Measurements from ENCODE around the gene PTBP3.
"Not testable (repeated sequence)": the region's sequence is repeated elsewhere in the genome, so short reads cannot be mapped to it uniquely, and the experiment has no call there.

PTBP3 gene

DNA sequence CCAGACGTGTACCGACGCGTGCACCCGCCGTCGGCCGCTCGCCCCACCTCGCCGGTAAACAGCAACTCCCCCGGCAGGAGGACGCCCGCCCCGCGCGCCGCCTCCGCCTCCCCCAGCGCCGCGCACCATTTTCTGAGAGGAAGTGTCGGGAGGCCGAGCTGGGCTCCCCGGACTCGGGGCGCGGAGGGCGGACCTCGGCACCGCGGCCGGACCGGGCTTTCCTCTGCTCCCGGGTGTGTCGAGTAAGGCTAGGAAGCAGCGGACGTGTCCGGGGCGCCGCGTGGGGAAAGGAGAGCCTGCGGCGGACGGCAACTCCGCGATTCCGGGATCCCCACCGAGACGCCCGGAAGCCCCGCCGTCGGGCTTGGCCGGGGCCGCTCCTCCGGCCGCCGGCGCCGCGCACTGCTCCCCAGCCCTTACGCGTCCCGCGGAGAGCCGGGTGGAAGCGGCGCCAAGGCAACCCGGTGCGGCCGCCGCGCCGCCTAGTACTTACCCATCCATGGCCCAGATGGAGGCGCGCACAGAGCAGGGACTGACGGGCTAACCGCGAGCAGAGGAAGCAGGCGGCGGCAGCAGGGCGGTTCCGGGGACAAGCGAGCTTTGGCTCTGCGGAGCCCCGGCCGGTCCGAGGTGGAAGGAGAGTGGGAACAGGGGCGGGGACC lies at the start of gene PTBP3:
TSS of gene PTBP3 (minus strand) at position 643 of the 662 bp plus-strand sequence. CDS start 35,754 bp downstream, outside the sequence.
- DNase-seq = peak; percentile 68 to 85

DNA sequence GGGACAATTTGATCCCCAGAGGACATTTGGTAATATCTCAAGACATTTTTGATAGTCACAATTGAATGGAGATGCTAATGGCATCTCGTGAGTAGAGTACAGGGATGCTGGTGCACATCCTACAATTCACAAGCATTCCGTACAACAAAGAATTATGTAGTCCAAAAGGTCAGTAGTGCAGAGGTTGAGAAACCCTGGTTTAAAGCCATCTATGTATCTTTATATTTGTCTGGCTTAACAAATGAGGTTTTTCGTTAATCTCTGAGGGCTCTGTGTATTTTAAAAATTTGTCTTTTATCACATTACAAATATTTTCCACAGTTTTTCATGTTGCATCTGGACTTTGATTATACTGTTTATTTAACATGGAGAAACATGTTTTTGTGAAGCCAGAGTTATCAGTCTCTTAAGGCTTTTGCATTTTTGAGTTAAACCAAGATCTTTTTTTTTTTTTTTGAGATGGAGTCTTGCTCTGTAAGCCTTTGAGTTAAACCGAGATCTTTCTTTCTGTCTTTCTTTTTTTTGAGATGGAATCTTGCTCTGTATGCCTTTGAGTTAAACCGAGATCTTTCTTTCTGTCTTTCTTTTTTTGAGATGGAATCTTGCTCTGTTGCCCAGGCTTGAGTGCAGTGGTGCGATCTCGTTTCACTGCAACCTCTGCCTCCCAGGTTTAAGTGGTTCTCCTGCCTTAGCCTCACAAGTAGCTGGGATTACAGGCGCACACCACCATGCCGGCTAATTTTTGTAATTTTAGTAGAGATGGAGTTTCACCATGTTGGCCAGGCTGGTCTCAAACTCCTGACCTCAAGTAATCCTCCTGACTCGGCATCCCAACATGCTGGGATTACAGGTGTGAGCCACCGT lies 49.3 kb upstream of the PTBP3 start:
- no peak for DNase-seq

GRCh38 chr9:112382066-112382465 lies 48.6 kb upstream of the PTBP3 start:
- DNase-seq = no peak

DNA sequence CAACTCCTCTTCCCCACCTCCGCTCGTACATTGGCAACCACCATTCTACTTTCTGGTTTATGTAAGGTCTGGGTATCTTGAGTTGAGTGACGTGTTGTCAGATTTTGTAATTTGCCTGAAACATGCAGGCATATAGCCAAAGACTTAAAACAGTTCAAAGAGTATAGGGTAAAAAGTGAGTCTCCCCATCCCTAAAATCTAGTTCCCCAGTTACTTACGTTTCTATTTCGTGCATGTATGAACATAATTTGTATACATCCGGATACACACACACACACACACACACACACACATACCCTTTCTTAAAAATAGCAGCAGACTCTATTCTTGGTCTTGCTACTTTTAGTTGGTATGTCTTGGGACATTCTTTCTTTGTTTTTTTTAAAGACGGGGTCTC lies 47.4 kb upstream of the PTBP3 start:
- no peak for DNase-seq

DNA sequence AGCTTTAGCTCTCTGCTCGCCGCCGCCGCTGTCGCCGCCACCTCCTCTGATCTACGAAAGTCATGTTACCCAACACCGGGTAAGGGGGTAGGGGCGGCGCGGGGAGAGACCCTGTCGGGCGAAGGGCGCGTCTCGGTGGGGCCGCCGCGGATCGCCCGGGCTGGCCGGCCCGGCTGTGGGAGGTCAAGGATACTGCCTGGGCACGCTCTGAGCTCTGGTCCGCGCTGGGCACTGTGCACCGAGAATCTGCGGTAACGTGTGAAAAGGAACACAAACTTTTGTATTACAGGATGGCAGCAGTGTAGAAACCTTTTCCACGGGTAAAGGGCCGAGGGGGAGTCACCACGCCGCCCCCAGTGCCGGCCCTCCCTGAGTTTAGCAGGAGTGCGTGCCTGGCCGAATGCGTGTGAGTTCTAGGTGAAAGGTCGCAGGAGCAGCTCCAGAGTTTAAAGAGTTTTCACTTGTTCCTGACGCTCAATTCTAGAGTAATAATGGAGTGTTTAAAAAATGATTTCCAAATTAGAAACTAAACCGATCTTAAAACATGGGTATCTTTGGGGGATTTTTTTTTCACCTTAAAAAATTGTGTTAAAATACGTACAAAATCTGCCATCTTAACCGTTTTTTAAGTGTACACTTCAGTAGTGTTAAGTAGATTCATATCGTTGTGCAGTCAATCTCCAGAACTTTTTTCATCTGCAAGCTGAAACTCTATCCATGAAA lies 46.8 kb upstream of the PTBP3 start, which contains the start of gene HSDL2:
TSS of gene HSDL2 (plus strand) at position 7 of the 723 bp plus-strand sequence. CDS start at position 63, 56 bp downstream.
- no peak for DNase-seq

DNA sequence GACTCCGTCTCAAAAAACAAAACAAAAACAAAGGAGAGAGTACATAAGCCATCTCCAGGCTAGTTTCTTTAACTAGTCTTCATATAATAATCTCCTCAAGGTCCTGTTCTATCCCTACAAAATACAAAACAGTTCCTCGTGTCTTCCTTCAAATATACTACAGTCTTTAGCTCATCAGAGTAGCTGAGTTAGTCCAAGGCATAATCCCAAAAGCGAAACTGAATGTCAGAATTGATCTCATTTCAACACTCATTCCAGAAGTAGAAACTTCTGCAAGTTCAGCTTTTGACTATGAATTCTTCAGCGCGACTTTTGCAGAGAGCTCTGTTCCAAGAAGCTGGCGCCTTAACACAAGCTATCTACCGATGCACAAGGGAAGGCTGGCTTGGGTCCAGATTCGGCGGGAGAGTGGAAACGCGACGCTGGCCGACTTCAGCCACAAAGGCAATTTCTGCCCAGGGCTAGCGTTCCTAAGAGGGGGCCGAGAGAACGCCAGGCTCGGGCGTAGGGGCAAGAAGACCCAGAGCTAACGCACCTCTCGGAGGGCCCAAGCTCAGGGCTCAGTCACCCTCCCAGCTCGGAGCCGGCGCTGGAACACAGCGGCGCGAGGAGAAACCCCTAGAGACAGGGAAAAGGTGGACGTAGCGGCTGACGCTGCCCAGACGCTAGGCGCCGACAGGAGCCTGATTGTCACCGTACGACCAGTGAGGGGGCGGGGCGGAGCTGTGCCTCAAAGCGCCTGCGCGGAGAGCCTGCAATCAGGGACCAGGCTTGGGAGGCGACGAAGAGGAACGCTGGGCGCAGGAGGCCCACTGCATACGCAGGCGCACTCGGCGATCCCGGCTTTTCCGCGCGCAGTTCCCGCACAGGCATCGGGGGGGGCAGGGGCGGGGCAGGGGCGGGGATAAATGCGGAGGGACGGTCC lies 46.0 kb upstream of the PTBP3 start:
- peak; percentile 98 to 99 for DNase-seq

DNA sequence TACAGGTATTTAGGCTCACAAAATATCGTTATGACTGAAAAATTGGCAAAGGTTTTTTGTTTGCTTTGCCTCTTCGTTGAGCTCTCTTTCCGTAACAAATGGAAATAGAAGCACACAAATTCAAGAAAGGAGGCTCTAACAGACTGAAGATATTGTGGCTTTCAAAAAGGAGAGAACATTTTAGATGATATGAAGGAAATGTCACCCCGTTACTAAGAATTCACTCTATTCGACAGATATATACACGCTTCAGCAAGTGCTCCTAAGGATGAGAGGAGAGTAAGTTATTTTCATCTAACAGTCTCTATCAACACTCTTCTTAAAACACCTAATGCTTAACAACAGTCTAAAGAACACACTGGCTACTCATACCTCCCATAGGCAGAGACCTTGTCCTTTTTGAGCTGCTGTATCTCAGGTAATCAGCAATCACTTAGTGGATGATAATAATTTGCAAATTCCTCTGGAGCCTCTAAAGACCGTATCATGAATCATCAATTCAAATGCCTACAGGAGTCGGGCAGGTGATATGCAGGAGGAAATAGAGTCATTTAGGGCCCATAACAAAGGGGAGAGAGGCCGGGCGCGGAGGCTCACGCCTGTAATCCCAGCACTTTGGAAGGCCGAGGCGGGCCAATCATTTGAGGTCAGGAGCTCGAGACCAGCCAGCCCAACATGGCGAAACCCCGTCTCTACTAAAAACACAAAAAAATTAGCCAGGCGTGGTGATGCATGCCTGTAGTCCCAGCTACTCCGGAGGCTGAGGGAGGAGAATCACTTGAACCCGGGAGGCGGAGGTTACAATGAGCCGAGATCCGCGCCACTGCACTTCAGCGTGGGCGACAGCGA lies 45.1 kb upstream of the PTBP3 start:
- DNase-seq = peak in 1 of 2 experiments; percentile 30

DNA sequence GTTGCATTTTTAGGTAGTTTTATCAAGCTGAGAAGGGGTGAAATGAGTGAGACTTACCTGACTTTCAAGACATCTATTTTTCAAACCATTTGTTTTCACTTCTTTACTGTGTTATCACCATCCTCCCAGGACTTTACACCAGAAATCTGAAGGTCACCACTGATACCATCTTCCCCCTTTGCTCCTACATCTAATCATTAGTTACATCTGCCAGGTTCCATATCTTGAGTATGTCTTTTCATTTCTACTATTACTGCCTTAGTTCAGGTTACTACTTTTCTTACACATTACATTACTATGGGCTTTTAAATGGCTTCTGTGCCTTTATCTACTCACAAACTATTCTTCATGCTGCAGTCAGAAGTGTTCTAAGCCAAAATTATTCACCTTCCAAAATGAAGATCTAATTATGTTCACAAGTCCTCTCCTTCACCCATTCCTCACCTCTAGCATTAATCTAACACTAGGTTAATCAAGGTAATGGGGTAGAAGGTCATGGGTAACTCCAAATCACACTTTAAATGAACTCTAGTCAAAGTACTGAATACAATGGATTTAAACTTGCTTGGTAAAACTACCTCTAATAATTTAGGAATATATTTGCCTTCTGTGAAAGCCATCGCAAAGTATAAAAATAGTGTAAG lies 44.4 kb upstream of the PTBP3 start:
- no peak for DNase-seq

GRCh38 chr9:112377087-112377486 lies 43.7 kb upstream of the PTBP3 start:
- DNase-seq = no peak

- no peak for DNase-seq
Measured at GRCh38 chr9:112375361-112375760, 41.9 kb upstream of the PTBP3 start.

- DNase-seq = not testable (repeated sequence)
Measured at GRCh38 chr9:112374232-112374631, 40.8 kb upstream of the PTBP3 start.

GRCh38 chr9:112373666-112374065 lies 40.2 kb upstream of the PTBP3 start:
- DNase-seq = not testable (repeated sequence)

DNA sequence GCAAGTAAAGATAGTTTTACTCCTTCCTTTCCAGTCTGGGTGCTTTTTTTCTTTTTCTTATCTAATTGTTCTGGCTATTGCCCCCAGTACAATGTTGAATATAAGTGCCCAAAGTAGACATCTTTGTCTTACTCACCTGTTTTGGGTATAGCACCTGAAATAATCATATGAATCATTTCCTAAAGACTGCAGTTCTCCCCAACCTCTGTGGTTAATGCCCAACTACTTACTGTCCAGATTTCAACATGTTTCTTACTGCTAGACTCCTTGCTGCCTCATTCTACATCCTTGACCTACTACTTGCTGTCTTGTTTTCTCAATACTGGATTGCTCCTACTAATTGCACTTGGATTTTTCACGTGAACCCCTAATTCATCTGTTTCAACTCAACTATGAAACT lies 37.6 kb upstream of the PTBP3 start:
- DNase-seq = no peak

DNA sequence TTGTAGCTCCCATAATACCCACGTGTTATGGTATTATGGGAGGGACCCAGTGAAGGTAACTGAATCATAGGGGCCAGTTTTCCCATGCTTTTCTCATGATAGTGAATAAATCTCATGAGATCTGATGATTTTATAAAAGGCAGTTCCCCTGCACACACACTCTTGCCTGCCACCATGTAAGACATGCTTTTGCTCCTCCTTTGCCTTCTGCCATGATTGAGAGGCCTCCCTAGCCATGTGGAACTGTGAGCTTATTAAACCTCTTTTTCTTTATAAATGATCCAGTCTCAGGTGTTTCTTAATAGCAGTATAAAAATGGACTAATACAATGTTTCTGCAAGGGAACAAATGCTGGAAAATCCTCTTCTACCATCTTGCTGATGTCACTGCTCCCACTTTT lies 36.4 kb upstream of the PTBP3 start:
- DNase-seq = no peak

- DNase-seq = no peak
Measured at GRCh38 chr9:112367465-112367864, 34.0 kb upstream of the PTBP3 start.

GRCh38 chr9:112366591-112366990 lies 33.2 kb upstream of the PTBP3 start:
- no peak for DNase-seq

- not testable (repeated sequence) for DNase-seq
Measured at GRCh38 chr9:112365257-112365656, 31.8 kb upstream of the PTBP3 start.

GRCh38 chr9:112364761-112365160 lies 31.3 kb upstream of the PTBP3 start:
- DNase-seq = no peak

GRCh38 chr9:112361601-112362000 lies 28.2 kb upstream of the PTBP3 start:
- DNase-seq = peak; percentile 48 to 52

DNA sequence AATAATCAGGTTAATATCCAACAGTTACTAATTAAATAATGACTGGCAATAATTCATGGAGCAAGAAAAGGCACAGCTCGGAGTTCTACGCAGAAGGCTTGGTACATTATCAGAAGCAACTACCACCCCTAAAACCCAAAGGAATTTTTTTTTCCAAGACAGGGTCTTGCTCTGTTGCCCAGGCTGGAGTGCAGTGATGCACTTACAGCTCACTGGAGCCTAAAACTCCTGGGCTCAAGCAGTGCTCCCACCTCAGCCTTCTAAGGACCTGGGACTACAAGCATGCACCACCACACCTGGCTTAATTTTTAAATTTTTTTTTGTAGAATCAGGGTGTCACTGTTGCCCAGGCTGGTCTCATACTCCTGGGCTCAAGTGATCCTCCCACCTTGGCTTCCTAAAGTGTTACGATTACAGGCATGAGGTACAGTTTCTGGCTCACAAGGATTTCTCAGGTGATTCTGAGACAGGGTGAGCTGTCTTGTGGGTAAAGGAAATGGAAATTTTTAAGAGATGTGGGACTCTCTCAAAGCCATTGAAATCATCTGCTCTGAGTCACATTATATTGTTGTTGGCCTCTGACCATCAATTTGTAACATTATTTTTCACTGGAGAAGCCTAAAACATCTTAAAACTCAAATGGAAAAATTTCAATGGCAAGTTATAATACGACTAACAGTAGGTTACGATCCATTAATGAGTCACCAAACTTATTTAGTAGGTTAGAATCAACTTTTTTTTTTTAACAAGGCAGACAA lies 26.8 kb upstream of the PTBP3 start:
- DNase-seq = no peak
